Colon (tissue), 2 donors: ENCODE data around the gene OVCH2.
"Not testable (repeated sequence)": the region's sequence is repeated elsewhere in the genome, so short reads cannot be mapped to it uniquely, and the experiment has no call there.

Experiments
- FAIRE-seq: peaks from 2 replicates; lab custom pipeline; 2012; peaks lifted over from hg19 to GRCh38; lab: Jason Lieb, UNC
- donor health status: control.
- donor health status: control.

OVCH2 gene

GRCh38 chr11:7671347-7672215, 34.7 kb downstream of the OVCH2 start:
- no peak for FAIRE-seq

- no peak for FAIRE-seq
These were observed 35.6 kb downstream of the OVCH2 start for GRCh38 chr11:7670641-7671040.

- FAIRE-seq = no peak
These were observed 37.4 kb downstream of the OVCH2 start for GRCh38 chr11:7668911-7669310.

DNA sequence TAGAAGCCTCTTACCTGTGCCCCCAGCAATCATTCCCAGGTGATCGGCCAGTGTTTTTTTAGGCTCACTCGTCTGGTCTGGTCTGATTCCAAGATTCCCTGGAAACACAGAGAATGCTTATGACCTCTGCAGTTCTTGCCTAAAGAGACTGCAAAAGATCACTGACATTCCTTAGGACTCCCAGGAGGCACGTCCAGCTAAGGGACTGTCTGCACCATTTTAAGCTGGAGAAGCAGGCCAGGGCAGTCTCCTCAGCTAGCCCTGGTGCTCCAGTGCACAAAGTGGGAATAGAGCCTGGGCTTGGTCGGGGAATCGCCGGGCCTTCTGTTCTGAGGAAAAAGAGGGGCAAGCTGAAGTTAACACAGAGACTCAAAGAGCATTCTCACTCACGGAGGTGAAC, 37.8 kb downstream of the OVCH2 start:
- no peak for FAIRE-seq

DNA sequence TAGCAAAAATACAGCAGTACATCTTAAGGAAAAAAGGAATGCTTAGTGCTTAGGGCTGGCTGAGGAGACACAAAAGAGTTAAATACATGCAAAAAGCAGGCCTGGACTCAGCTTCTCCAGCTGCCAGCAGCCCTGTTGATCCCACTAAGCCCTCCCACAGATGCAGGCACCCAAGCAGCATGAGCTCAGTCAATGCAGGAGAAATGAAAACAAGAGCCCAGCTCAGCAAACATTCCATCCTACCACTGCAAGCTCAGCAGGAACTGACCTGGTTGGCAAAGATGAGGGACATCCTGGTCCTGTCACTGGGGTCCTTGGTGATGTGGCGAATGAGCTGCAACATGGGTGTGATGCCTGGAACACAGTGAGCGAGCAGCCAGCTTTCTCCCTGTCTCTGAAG, 38.8 kb downstream of the OVCH2 start:
- no peak for FAIRE-seq

- FAIRE-seq = no peak
These were observed 39.9 kb downstream of the OVCH2 start for GRCh38 chr11:7666292-7666866.

DNA sequence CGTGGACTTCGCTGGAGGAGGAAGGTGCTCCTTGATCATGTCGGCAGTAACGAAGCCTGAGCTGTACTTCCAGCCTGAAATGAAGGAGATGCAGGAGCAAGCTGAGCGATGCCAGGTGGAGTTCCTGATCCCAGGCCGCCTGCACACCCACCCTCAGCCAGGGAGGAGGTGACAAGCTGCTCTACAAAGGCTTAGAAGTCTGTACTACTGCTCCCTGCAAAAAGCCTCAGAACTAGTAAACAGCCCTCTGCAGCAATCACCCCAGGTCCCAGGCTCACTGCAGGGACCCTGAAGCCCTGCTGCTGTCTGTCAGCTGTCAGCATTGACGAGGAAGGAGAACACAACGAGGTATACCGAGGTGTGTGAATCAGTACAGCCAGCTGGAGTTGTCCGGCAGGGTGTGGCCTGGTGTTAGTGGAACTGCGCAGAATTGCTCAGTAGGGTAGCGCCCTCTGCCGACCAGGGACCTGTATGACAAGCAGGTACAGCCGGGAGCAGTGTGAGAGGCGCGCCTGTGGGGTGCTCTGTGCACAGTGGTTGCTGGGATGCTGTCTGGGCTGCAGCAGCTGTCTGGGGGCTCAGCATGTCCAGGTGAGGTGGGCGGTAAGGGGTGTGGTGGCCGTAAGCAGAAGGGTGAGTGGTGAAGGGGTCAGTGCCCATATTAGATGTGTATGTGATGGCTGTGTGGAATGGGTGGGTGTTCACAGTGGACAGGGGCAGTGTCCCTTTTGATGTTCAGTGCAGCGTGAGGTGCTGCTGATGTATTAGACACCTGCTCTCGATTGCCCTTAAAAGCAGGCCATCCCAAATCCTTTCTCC, 40.6 kb downstream of the OVCH2 start:
- no peak for FAIRE-seq

DNA sequence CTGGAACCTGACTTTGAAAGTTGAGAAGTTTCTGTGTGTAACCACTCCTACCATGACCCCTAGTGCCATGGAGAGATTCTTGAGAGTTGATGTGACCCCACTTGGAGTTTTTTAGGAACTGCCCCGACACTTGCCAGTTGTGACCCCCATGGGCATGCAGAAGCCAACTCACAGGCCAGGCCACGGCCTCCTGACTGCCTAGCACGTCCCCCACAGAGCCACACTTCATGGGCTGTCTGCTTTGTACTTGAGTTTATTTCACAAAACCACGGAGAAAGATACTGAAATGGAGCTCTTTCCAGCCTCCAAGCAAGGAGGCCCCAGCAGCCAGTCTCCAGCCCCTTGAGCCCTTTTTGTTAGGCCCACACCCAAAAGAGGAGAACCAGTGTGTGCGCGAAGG, 41.4 kb downstream of the OVCH2 start:
- no peak for FAIRE-seq

DNA sequence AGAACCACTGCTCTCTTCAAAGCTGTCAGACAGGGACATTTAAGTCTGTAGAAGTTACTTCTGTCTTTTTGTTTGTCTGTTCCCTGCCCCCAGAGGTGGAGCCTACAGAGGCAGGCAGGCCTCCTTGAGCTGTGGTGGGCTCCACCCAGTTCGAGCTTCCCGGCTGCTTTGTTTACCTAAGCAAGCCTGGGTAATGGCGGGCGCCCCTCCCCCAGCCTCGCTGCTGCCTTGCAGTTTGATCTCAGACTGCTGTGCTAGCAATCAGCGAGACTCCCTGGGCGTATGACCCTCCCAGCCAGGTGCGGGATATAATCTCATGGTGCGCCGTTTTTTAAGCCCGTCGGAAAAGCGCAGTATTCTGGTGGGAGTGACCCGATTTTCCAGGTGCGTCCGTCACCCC, 42.7 kb downstream of the OVCH2 start:
- not testable (repeated sequence) for FAIRE-seq

GRCh38 chr11:7657306-7658025, 48.8 kb downstream of the OVCH2 start:
- FAIRE-seq = no peak

DNA sequence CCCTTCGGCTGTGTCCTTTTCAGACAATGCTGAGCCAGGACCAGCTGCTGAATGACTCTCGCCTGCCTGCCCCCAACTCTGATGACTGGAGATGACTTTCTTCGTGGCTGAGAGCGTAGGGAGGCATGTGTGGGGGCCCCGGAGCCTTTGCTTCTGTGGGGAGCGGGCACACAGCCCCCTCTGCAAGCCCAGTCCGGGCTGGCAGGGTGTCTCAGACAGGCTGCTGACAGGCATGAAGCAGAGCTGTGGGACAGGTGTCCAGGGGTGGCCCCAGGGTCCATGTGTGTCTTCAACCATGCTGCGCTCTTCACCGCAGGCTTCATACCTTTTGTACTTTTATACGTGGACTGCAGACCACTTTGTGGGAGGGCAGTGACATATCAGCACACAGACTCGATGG, 49.6 kb downstream of the OVCH2 start:
- no peak for FAIRE-seq

DNA sequence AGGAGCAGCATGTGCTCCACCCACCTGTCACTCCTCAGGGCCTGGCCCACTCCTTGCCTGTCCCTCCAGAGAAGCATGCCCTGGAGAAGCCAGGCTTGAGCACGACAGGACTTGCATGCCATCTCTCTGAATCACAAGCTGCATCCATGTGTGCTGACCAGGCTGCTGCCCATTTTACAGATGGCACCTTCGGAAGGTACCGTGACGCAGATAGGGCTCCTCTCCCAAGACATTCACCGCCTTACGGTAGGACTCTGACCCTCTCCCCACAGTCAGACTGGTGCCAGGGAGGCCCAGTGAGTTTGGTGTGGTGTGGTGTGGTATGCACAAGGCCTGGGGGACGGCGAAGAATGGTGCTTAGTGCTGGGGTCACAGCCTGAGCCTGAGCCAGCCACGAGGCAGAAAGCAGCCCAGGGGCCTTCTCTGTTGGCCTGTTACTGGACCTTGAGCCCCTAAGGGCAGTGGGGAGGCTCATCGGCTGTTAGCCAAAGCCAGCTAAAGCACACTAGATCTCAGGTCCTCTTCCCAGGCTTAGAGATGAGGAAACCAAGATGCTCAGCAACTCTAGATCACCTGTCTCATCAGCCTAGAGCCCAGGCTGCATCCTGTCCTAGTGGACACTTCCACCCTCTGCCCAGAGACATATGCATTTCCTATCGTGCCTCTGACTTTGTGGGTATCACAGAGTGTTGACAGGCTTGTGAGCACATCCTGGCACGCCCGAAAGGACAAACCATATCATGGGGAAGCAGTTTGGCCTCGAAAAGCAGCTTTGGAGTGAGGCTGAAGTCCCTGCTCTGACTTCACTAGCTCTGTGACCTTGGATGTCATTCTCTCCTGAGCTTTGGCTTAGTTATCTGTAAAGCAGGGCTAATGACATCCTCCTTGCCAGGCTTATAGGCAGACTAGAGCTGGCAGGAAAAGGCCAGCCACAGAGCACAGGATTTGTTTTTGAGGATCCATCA, 50.7 kb downstream of the OVCH2 start:
- no peak for FAIRE-seq

GRCh38 chr11:7654195-7654705, 52.0 kb downstream of the OVCH2 start:
- no peak for FAIRE-seq

- no peak for FAIRE-seq
These were observed 54.6 kb downstream of the OVCH2 start for GRCh38 chr11:7651700-7652099.

DNA sequence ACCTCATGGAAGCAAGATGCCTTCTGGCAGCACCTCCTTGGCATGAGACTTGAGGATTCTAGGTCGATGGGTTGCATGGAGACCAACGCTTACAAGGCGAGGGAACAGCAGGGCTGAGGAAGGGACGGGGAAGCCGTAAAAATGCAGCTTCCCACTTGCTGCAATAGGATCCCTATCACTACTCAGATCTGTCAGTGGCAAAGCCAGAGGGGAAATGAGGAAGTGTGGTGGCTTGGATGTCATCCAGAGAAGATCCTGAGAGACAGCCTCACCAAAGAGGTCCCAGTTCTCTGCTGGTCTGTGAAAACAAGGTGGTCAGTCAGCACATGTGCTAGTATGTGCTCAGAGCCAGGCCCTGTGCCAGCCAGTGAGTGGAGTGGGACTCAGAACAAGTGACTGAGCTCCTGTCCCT, 55.1 kb downstream of the OVCH2 start:
- no peak for FAIRE-seq

- no peak for FAIRE-seq
These were observed 58.0 kb downstream of the OVCH2 start for GRCh38 chr11:7648264-7648663.

DNA sequence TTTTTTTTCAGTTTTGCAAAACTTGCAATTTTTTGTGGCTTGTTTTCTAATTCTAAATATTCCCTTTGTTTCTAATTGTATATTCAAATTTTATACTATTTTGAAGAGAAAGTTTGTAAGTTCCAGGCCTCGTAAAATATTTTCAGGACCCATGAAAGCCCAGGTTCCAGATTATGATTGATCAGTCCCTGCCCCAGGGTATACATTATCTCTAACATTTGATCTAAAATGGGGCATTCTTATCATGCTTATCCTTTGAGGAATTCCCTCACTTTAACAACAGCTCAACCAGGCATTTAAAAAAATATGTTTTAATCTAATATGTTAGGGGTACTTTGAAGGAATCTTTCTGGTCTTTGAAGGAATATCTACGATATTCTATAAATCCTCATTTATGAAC, 59.4 kb downstream of the OVCH2 start:
- no peak for FAIRE-seq

- FAIRE-seq = no peak
These were observed 61.1 kb downstream of the OVCH2 start for GRCh38 chr11:7645206-7645605.

DNA sequence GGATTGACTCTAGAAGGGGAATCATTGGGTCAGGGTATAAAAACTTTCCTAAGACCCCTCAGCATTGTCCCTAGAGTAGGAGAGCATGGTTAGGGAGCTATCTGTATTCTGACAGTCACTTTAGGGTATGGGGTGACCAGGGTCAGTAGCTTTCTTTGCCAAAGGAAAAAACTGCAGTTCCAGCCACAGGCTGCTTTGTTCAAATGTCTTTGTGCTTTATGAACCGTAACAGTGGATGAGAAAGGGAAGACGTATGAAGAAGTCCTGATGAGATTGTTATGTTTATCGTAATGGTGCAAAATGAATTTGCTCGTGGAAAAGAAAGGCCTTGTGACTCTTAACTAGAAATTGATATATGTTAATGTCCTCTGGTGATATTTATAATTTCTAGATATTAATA, 63.0 kb downstream of the OVCH2 start:
- FAIRE-seq = no peak

- FAIRE-seq = no peak
These were observed 63.5 kb downstream of the OVCH2 start for GRCh38 chr11:7642747-7643146.

GRCh38 chr11:7640816-7641215, 65.5 kb downstream of the OVCH2 start:
- no peak for FAIRE-seq
